ENCODE measurements around the gene FBN1. TPM values are rescaled to one million over a fixed set of nuclear protein-coding genes. Genes with fewer than 3 reads are reported as not detected.

Gene FBN1
- total RNA-seq, 1 donor from 2014 or later = 1,183 TPM

- no peak for DNase-seq (ENCODE audit: low spot score)
- Mint-ChIP-seq H3K4me3 (ENCODE audit: unreplicated experiment) (no peak overlapping the region), H3K27ac (ENCODE audit: unreplicated experiment) (peak overlapping the region; percentile 55), H3K9me3 (ENCODE audit: low read depth) (no peaks in the 10 kb centered on the region), H3K36me3 (ENCODE audit: low read depth) (peaks cover 68% of the 10 kb centered on the region), H3K4me1 (ENCODE audit: low read depth) (peaks cover 61% of the 10 kb centered on the region), H3K27me3 (ENCODE audit: low read depth) (no peaks in the 10 kb centered on the region)
- no peak for TF ChIP-seq CTCF (IDR thresholded peaks at IDR 0.05)
Measured at GRCh38 chr15:48427960-48428547, 217.5 kb downstream of the FBN1 start.

- peaks cover 58% of the 10 kb centered on the region for H3K4me1 Mint-ChIP-seq (ENCODE audit: low read depth)
- no peak for DNase-seq (ENCODE audit: low spot score)
- no peak for TF ChIP-seq CTCF (IDR thresholded peaks at IDR 0.05)
- H3K36me3 Mint-ChIP-seq (ENCODE audit: low read depth) = peaks cover 66% of the 10 kb centered on the region
- no peaks in the 10 kb centered on the region for H3K27me3 Mint-ChIP-seq (ENCODE audit: low read depth)
- H3K9me3 Mint-ChIP-seq (ENCODE audit: low read depth) = no peaks in the 10 kb centered on the region
- H3K27ac Mint-ChIP-seq (ENCODE audit: unreplicated experiment) = peak overlapping the region; percentile 55
- no peak overlapping the region for H3K4me3 Mint-ChIP-seq (ENCODE audit: unreplicated experiment)
Measured at GRCh38 chr15:48427479-48427878, 218.0 kb downstream of the FBN1 start.

DNA sequence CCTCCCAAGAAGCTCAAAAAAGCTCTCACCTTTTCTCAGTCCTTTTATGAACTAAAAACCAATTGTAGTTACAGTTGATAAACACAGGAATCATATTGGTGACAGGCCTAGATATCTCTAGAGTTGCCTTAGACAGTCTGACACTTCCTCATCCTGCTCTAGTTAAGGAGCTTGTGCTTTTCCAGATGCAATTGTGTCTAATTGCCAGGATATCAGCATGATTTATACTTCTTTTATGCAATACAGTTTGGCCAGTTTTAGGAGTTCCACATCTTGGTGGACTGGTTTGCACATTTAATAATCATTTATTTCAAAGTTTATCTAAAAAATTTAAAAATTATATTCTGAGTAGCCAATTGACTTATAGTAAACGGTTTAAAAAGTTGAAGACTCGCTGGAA is 218.6 kb downstream of the FBN1 start:
- no peak for TF ChIP-seq CTCF (IDR thresholded peaks at IDR 0.05)
- Mint-ChIP-seq H3K4me1 (ENCODE audit: low read depth) (peaks cover 62% of the 10 kb centered on the region), H3K27me3 (ENCODE audit: low read depth) (no peaks in the 10 kb centered on the region)

DNA sequence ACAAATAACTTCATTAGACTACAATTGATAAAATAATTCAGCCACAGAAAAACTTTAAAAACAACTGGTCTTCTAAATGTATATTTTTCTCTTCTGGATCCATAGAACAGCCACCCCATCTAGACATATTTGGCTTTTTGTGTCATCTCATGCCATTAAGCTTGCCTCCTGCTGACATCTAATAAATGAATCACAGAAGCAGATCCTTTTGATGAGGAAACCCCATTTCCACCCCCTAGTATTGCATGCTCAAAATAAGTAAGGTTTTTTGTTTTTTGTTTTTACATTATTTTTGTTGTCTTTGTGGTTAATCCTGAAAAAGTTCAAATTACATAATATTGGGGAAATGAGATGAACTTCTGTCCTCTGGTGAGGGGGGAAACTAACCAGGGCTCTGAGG is 219.5 kb downstream of the FBN1 start:
- Mint-ChIP-seq H3K27ac (ENCODE audit: unreplicated experiment) (peak overlapping the region; percentile 10), H3K27me3 (ENCODE audit: low read depth) (no peaks in the 10 kb centered on the region), H3K9me3 (ENCODE audit: low read depth) (no peaks in the 10 kb centered on the region), H3K4me3 (ENCODE audit: unreplicated experiment) (no peak overlapping the region), H3K4me1 (ENCODE audit: low read depth) (peaks cover 66% of the 10 kb centered on the region), H3K36me3 (ENCODE audit: low read depth) (peaks cover 68% of the 10 kb centered on the region)
- DNase-seq (ENCODE audit: low spot score) = no peak
- no peak for TF ChIP-seq CTCF (IDR thresholded peaks at IDR 0.05)

More for the DNA sequence above, 218.6 kb downstream of the FBN1 start:
- peaks cover 62% of the 10 kb centered on the region for H3K36me3 Mint-ChIP-seq (ENCODE audit: low read depth)
- H3K27ac Mint-ChIP-seq (ENCODE audit: unreplicated experiment) = no peak overlapping the region
- no peak for DNase-seq (ENCODE audit: low spot score)
- no peaks in the 10 kb centered on the region for H3K9me3 Mint-ChIP-seq (ENCODE audit: low read depth)
- no peak overlapping the region for H3K4me3 Mint-ChIP-seq (ENCODE audit: unreplicated experiment)

- Mint-ChIP-seq H3K4me1 (ENCODE audit: low read depth) (peaks cover 67% of the 10 kb centered on the region), H3K27ac (ENCODE audit: unreplicated experiment) (no peak overlapping the region), H3K27me3 (ENCODE audit: low read depth) (no peaks in the 10 kb centered on the region), H3K36me3 (ENCODE audit: low read depth) (peaks cover 69% of the 10 kb centered on the region), H3K4me3 (ENCODE audit: unreplicated experiment) (no peak overlapping the region), H3K9me3 (ENCODE audit: low read depth) (no peaks in the 10 kb centered on the region)
- TF ChIP-seq CTCF (IDR thresholded peaks at IDR 0.05) = no peak
- DNase-seq (ENCODE audit: low spot score) = no peak
Measured at GRCh38 chr15:48425051-48425450, 220.5 kb downstream of the FBN1 start.

All from chondrocyte (in vitro differentiated cells).